HL-60 (cell line): ENCODE measurements around the gene SF3A2.

Experiments used
- DNase-seq, 2 experiments: peaks; one replicate each; pipeline ENCODE4 v3.0.0-alpha.2; 2010 to 2020; ENCODE audit warnings: low read depth in 1 of 2, low spot score in 1 of 2
- H3K27ac ChIP-seq: fragments of 250-450 bp; sonication (Bioruptor Pico); replicated peaks from 2 replicates; pipeline ENCODE4 v1.5.1; 2020; ENCODE audit warnings: mild to moderate bottlenecking, moderate library complexity
- H3K27me3 ChIP-seq: fragments of 250-450 bp; sonication (Bioruptor Pico); 2 replicates; pipeline ENCODE4 v1.5.1; 2021; ENCODE audit warnings: mild to moderate bottlenecking, moderate library complexity; ENCODE audit not compliant: insufficient read depth, poor library complexity, severe bottlenecking
- H3K4me3 ChIP-seq: replicated peaks from 2 replicates; pipeline ENCODE4 v1.5.1; 2011; ENCODE audit warnings: mild to moderate bottlenecking, control low read depth, low read length; ENCODE audit not compliant: insufficient read depth
- GABPA ChIP-seq: IDR thresholded peaks from 2 replicates; pipeline ENCODE4 v1.6.1; 2012; ENCODE audit warnings: low read depth
- POLR2AphosphoS5 ChIP-seq: IDR thresholded peaks from 2 replicates; pipeline ENCODE4 v1.6.1; 2012; ENCODE audit warnings: low read depth
- SPI1 ChIP-seq: IDR thresholded peaks from 2 replicates; pipeline ENCODE4 v1.6.1; 2012; ENCODE audit warnings: low read depth, mild to moderate bottlenecking, borderline replicate concordance
- TF ChIP-seq, protein P1 (sequence below): IDR thresholded peaks from one replicate; pipeline ENCODE4 v1.5.1; 2011; ENCODE audit warnings: low read length, control low read depth, inconsistent platforms; ENCODE audit not compliant: insufficient read depth
- TF ChIP-seq, protein P2 (sequence below): IDR thresholded peaks from 2 replicates; pipeline ENCODE4 v1.6.1; 2012; ENCODE audit warnings: low read depth; ENCODE audit not compliant: insufficient replicate concordance

SF3A2 gene

DNA sequence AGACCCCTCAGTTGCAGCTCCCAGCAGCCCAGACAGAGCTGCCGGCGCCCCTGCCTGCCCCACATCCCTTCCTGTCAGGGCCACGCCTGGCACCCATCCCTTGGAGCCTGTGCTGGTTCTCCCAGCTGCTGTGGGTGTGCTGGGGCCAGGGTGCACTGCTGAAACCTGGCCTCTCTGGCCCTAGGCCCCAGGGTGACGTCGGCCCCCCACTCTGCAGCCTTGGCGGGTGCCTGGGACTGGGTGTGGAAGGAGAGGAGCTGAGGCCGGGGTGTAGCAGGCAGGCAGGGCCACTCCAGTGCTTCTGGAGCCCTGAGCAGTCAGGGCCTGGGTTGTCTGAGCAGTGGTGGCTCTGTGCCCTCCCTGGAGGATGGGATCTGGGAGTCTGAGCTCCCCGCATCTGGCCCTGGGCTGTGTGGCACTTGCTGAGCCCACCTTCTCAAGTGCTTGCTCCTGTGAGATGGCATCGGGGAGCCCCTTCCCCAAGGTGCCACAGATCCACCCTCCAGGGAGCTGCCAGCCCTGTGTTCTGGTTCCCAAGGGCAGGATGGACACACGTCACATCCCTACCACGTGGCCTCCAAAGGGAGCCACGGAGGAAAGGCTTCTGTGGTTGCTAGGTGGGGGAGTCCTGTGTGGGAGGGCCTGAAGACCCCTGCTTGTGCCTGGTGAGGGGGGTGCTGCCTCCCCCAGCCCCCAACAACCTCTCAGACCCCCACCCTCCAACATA, 5.7 kb upstream of the SF3A2 start:
- TF ChIP-seq GABPA = no peak
- TF ChIP-seq, protein P1, sequence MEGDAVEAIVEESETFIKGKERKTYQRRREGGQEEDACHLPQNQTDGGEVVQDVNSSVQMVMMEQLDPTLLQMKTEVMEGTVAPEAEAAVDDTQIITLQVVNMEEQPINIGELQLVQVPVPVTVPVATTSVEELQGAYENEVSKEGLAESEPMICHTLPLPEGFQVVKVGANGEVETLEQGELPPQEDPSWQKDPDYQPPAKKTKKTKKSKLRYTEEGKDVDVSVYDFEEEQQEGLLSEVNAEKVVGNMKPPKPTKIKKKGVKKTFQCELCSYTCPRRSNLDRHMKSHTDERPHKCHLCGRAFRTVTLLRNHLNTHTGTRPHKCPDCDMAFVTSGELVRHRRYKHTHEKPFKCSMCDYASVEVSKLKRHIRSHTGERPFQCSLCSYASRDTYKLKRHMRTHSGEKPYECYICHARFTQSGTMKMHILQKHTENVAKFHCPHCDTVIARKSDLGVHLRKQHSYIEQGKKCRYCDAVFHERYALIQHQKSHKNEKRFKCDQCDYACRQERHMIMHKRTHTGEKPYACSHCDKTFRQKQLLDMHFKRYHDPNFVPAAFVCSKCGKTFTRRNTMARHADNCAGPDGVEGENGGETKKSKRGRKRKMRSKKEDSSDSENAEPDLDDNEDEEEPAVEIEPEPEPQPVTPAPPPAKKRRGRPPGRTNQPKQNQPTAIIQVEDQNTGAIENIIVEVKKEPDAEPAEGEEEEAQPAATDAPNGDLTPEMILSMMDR = no peak
- no peak for TF ChIP-seq SPI1
- TF ChIP-seq POLR2AphosphoS5 = no peak; the same call in 1 of the 2 replicates
- H3K27ac ChIP-seq = no peak overlapping the region
- DNase-seq = no peak
- no peak overlapping the region for H3K4me3 ChIP-seq
- H3K27me3 ChIP-seq = no peaks in the 10 kb centered on the region

DNA sequence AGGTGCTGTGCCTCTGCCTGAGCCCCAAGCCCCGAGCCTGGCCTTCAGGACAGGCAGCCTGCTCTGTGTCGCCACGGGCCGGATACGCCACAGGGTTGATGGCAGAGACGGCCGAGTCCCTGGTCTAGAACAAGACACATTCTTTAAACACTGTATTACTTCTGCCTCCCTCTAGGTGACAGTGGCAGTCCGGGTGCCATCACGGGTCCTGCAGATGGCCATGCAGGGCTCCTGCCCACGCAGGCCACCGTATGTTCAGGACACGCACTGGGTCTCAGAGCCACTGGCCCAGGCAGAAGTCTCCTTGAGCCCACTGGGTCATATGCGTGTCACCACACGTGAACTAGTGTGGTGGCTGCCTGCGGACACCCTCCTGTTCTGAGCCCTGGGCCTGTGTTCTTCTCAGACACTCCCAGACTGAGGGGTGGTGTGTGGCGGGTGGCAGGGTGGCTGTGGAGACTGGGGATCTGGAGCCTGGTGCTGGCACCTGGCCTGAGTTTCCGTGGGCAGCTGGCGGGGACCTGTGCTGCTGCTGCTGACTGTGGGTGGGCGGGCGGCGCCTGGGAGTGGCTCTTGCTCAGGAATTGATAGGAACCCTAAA, 4.9 kb upstream of the SF3A2 start:
- H3K27me3 ChIP-seq = no peaks in the 10 kb centered on the region
- no peak overlapping the region for H3K27ac ChIP-seq
- DNase-seq = peak in 1 of 2 experiments; percentile 42
- TF ChIP-seq GABPA = no peak
- TF ChIP-seq, protein P1 = peak; percentile 47
- peak; percentile 66; the same call in 1 of the 2 replicates for TF ChIP-seq POLR2AphosphoS5
- no peak for TF ChIP-seq SPI1
- TF ChIP-seq, protein P2, sequence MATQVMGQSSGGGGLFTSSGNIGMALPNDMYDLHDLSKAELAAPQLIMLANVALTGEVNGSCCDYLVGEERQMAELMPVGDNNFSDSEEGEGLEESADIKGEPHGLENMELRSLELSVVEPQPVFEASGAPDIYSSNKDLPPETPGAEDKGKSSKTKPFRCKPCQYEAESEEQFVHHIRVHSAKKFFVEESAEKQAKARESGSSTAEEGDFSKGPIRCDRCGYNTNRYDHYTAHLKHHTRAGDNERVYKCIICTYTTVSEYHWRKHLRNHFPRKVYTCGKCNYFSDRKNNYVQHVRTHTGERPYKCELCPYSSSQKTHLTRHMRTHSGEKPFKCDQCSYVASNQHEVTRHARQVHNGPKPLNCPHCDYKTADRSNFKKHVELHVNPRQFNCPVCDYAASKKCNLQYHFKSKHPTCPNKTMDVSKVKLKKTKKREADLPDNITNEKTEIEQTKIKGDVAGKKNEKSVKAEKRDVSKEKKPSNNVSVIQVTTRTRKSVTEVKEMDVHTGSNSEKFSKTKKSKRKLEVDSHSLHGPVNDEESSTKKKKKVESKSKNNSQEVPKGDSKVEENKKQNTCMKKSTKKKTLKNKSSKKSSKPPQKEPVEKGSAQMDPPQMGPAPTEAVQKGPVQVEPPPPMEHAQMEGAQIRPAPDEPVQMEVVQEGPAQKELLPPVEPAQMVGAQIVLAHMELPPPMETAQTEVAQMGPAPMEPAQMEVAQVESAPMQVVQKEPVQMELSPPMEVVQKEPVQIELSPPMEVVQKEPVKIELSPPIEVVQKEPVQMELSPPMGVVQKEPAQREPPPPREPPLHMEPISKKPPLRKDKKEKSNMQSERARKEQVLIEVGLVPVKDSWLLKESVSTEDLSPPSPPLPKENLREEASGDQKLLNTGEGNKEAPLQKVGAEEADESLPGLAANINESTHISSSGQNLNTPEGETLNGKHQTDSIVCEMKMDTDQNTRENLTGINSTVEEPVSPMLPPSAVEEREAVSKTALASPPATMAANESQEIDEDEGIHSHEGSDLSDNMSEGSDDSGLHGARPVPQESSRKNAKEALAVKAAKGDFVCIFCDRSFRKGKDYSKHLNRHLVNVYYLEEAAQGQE = no peak
- no peak overlapping the region for H3K4me3 ChIP-seq

DNA sequence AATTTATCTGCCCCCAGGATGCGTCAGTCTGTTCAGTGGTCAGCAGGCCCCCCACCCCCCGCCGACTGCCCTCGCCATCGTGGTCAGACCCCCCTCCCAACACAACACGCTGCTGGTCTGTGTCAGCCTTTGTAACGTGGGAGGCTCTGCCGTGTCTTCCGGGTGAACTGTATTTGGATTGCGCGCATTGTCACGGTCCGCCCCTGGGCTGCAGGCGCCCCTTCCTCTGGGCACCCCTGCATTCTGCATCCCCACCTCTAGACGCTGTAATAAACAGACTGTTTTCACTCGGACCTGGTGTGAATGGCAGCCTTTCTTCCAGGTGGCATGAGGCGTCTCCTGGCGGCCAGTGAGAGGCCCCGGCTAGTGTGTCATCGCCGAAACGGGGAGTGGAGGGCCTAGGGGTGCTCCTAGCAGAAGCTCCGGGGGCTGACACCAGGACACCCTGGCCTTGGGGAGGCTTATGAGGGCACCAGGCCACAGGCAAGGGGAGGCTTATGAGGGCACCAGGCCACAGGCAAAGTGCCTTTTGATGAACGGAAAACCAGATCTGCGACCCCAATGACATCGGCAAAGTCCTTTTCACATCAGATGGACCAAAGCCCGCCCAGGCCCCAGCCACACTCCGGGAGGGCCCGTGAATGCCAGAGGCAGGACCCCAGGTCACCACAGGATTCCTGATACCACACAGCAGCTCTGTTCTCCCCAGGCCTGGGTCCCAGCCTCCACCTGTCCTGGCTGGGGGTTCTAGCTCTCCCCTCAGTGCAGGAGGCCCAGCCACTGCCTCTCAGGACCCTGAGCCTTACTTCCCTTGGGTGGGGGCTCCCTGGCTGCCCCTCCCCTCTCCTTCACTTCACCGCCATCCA, 4.1 kb upstream of the SF3A2 start:
- DNase-seq = no peak
- H3K27ac ChIP-seq = no peak overlapping the region
- TF ChIP-seq, protein P1 = no peak
- TF ChIP-seq, protein P2 = no peak
- no peak for TF ChIP-seq POLR2AphosphoS5
- TF ChIP-seq GABPA = no peak
- no peak overlapping the region for H3K4me3 ChIP-seq
- H3K27me3 ChIP-seq = no peaks in the 10 kb centered on the region
